HFF-Myc (cell line): ENCODE results near the gene POU2F3.

Source experiments
- DNase-seq: peaks from one replicate; pipeline ENCODE4 v3.0.0-alpha.2; 2011; ENCODE audit warnings: low read depth; ENCODE audit errors: extremely low read depth
- H3K4me3 ChIP-seq: replicated peaks from 2 replicates; pipeline ENCODE4 v1.5.1; 2011; ENCODE audit warnings: low read depth, mild to moderate bottlenecking, control low read depth, low read length
- TF ChIP-seq, protein P1 (sequence below): IDR thresholded peaks from 2 replicates; pipeline ENCODE4 v1.5.1; 2012; ENCODE audit warnings: mild to moderate bottlenecking, low read depth, low read length, control low read depth; ENCODE audit errors: missing control alignments

Gene POU2F3

DNA sequence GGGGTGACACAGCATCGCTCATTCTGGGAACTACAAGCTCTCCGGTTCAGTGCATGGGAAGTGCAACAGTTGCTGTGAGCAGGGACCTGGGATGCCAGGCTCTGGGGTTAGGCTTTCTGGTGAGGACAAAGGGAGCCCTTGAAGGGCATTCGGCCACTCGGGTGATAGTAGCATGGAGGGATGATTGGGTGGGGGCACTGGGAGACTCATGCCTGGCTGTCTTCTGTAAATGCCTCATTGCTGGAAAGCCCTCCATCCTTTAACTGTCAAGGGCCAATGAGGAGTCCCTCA is 19.2 kb upstream of the POU2F3 start:
- H3K4me3 ChIP-seq, result no peak overlapping the region
- DNase-seq, result no peak
- TF ChIP-seq, protein P1, sequence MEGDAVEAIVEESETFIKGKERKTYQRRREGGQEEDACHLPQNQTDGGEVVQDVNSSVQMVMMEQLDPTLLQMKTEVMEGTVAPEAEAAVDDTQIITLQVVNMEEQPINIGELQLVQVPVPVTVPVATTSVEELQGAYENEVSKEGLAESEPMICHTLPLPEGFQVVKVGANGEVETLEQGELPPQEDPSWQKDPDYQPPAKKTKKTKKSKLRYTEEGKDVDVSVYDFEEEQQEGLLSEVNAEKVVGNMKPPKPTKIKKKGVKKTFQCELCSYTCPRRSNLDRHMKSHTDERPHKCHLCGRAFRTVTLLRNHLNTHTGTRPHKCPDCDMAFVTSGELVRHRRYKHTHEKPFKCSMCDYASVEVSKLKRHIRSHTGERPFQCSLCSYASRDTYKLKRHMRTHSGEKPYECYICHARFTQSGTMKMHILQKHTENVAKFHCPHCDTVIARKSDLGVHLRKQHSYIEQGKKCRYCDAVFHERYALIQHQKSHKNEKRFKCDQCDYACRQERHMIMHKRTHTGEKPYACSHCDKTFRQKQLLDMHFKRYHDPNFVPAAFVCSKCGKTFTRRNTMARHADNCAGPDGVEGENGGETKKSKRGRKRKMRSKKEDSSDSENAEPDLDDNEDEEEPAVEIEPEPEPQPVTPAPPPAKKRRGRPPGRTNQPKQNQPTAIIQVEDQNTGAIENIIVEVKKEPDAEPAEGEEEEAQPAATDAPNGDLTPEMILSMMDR, result no peak

DNA sequence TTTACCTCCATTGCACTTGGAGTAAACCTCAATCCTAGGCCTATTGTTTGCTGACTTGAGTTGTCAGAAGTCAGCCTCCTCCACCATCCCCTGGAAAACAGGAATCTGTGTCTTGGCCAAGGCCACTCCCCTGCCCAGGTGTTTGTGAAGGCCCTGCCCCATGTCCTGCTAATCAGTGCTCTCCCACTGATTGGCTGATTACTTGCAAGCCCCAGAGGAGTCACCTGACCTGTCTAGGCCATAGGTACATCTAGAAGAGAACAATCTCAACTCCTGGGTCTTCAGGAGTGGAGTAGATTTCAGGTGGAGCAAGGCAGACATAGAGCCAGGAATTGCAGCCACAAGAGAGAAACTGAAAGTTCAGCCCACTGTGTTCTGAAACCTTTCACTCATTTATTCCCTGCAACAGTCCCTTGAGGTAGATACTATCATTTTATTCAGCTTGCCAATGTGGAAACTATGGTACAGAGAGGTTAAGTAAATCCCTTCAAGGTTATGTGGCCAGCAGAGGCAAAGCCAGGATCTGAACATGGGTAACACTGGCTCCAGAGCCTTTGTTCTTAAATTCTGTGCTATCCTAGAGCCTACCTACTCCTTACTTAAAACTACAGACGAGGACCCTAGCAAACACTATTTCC is 18.7 kb upstream of the POU2F3 start:
- H3K4me3 ChIP-seq, result no peak overlapping the region
- DNase-seq, result no peak
- TF ChIP-seq, protein P1, result no peak

DNA sequence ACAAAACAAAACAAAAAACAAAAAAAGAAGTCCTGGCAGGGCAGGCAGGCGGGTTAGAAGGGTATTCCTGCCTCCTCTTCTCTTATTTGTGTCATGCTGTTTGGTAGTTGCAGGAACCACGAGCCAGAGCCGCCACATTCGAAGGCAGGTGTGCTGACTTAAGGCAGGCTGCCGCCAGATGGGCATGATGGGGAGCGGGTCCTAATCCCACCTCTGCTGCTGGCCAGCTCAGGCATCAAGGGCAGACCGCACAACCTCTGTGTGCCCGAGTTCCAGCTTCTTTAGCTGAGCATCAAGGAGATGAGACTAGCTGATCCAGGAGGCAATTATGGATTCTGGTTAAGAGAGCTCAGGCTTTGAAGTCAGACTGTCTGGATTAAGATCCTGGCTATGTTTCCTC is 17.0 kb upstream of the POU2F3 start:
- TF ChIP-seq, protein P1, result no peak
- no peak overlapping the region for H3K4me3 ChIP-seq
- DNase-seq, result no peak

DNA sequence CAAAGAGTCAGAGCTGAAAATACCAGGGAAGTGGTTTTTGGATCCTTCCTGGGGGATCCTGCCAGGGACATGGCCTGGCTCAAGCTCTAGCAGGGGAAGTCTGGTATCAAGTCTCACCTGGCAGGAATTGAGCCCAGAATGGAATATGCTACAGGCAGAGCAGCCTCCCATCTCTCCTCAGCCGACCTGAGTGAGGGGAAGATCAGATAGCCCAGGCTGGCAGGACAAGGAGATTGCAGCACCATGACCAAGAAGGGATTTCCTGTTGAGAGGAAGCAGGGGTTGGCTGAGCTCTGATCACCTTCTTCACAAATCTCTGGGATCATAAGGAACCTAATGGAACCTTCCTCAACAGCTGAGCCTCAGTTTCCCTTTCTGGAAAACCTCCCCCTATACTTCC is 16.1 kb upstream of the POU2F3 start:
- TF ChIP-seq, protein P1, result no peak
- no peak overlapping the region for H3K4me3 ChIP-seq

DNA sequence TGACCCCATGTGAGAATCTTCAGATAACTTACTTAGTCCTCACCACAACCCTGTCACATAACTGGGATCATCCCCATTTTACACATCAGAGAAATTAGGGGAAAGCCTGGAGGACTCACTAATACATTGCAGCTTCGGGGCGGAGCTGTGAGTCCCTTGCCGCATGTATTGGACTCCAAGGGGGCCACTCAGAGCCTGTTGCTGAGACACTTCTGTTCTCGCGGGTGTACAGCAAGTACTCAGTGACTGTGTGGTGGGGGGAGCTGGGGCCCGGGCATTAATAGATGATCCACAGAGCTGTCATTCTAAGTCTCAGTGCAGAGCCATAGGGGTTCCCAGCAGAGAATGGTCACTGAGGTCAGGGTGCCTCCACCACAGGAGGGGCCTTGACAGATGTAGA is 15.6 kb upstream of the POU2F3 start:
- DNase-seq, result no peak
- TF ChIP-seq, protein P1, result no peak
- H3K4me3 ChIP-seq, result no peak overlapping the region

More for the DNA sequence above, 16.1 kb upstream of the POU2F3 start:
- DNase-seq, result no peak

DNA sequence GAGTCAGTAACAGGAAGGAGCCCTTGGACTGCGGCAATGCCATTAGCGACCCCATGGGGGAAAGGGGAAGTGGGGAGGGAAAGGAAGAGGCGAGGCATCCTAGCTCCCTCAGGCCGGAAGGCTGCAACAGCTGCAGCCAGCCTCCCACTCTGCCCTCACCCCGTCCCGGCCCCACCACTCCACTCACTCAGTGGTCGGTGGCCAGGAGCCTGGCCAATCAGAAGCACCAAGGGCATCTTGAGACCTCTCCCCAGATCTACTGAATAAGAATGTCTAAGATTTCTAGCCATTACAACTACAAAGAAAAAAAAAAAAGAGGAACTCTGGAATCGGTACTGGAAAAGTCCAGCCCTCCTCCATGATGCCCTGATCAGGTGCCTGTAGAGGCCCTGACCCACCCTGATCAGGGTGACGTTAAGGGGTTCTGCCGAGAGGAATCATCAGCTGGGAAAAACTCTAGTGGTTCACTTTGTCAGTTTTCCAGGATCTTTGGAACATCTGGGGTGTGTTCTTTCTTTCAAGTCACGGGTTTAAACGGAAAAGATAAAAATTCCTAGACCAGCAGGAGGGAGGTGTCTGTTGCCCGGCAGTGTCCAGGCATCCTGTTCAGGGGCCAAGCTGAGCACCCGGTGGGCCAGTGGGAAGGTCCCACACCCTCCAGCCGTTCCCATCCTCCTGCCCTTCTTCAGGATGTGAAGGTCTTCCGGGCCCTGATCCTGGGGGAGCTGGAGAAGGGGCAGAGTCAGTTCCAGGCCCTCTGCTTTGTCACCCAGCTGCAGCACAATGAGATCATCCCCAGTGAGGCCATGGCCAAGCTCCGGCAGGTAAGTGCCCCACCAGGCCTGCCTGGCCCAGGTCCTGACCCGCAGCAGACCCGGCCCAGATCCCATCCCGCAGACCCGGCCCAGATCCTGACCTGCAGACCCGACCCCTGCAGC is 14.7 kb upstream of the POU2F3 start:
- no peak overlapping the region for H3K4me3 ChIP-seq
- DNase-seq, result no peak
- TF ChIP-seq, protein P1, result no peak

DNA sequence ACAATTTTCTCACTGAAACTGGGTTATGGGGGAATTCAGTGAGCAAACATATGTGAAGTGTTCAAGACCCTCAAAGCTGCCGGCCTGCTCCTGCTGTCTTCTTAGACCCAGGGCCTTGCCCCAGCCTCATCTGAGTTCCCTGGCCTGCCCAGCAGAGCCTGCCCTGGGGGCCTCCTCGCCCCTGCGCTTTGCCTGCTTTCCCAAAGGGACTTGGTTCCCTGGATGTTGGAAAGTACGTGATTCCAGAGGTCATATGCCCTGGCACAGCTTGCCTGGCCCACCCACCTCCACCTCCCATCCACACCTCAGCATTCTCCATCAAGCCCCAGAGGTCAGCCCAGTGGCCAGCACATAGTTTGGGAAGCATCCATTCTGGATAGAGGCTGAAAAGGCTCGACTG is 13.7 kb upstream of the POU2F3 start:
- TF ChIP-seq, protein P1, result no peak
- no peak overlapping the region for H3K4me3 ChIP-seq
- DNase-seq, result no peak
